A549 (cell line): ENCODE results near the gene ACTA2. TPM values are rescaled to one million over a fixed set of nuclear protein-coding genes. Genes with fewer than 3 reads are reported as not detected.

ENCODE experiments used
- ATAC-seq, 2 experiments: fragments of 200-7000 bp in 1 of 2; fragments of >200 bp in 1 of 2; cut with Nextera tagmentation in 1 of 2; cut with Tn5 transposase in 1 of 2; 3 replicates each; pipeline versions ENCODE4 v1.8.0 to v1.9.1; 2018 to 2020; ENCODE audit warnings: mild to moderate bottlenecking in 1 of 2, moderate library complexity in 1 of 2
- CTCF ChIA-PET: fragments of 300-600 bp; sonication (Branson Sonifier 250); formaldehyde crosslinking; extraction: SDS; loops from one replicate; lab custom pipeline; 2021; ENCODE audit warnings: antibody characterized with exemption, inconsistent platforms; lab: Yijun Ruan, JAX
- POLR2A ChIA-PET: fragments of 350-600 bp; formaldehyde crosslinking; extraction: SDS; loops from one replicate; lab custom pipeline; 2021; ENCODE audit warnings: antibody characterized with exemption, inconsistent platforms; lab: Yijun Ruan, JAX
- DNase-seq, 2 experiments: peaks; one replicate each; pipeline versions ENCODE4 v3.0.0 to v3.0.0-alpha.2; 2011 to 2016; ENCODE audit warnings: low read depth in 1 of 2, low spot score in 1 of 2
- FAIRE-seq: peaks from 2 replicates; lab custom pipeline; 2011; peaks lifted over from hg19 to GRCh38; lab: Jason Lieb, UNC
- H3K27ac ChIP-seq, 2 experiments: fragments of >200 bp; sonication (Bioruptor Twin); formaldehyde crosslinking; 3 replicates each; pipeline ENCODE4 v1.5.1; 2016 to 2017
- H3K4me1 ChIP-seq: fragments of >200 bp; sonication (Bioruptor Twin); formaldehyde crosslinking; 3 replicates; pipeline ENCODE4 v1.6.1; 2016
- H3K4me2 ChIP-seq: fragments of >200 bp; sonication (Bioruptor Twin); formaldehyde crosslinking; 3 replicates; pipeline ENCODE4 v1.6.1; 2016
- H3K4me3 ChIP-seq: fragments of >200 bp; sonication (Bioruptor Twin); formaldehyde crosslinking; 3 replicates; pipeline ENCODE4 v1.5.1; 2016
- H3K9me3 ChIP-seq: fragments of >200 bp; sonication (Bioruptor Twin); formaldehyde crosslinking; 3 replicates; pipeline ENCODE4 v1.6.1; 2016
- CHD2 ChIP-seq: fragments of 150-350 bp; IDR thresholded peaks from 2 replicates; pipeline ENCODE4 v1.6.1; 2014; ENCODE audit warnings: low read length; ENCODE audit not compliant: partially characterized antibody
- CHD4 ChIP-seq: fragments of 200-600 bp; sonication (generic); IDR thresholded peaks from 2 replicates; pipeline ENCODE4 v1.6.1; 2016; ENCODE audit warnings: antibody characterized with exemption, mild to moderate bottlenecking, borderline replicate concordance
- EHMT2 ChIP-seq: fragments of 200-600 bp; sonication (generic); IDR thresholded peaks from 2 replicates; pipeline ENCODE4 v1.6.1; 2016; ENCODE audit warnings: antibody characterized with exemption, low read depth, mild to moderate bottlenecking, moderate library complexity
- EP300 ChIP-seq, 2 experiments: fragments of >200 bp; sonication (Bioruptor Twin); formaldehyde crosslinking; IDR thresholded peaks; 2 replicates in 1 of 2; 3 replicates in 1 of 2; pipeline ENCODE4 v1.6.1; 2016 to 2017
- FOSL2 ChIP-seq, 2 experiments: fragments of 450-650 bp in 1 of 2; fragments of >200 bp in 1 of 2; sonication (Bioruptor Twin) in 1 of 2; formaldehyde crosslinking; IDR thresholded peaks; 2 replicates each; pipeline versions ENCODE4 v1.5.0 to v1.6.1; 2016 to 2020; ENCODE audit warnings: mild to moderate bottlenecking in 1 of 2, moderate library complexity in 1 of 2
- FOXS1 ChIP-seq: fragments of 250-450 bp; sonication (Bioruptor Pico); IDR thresholded peaks from 2 replicates; pipeline ENCODE4 v1.5.0; 2020; ENCODE audit warnings: mild to moderate bottlenecking, moderate library complexity
- GATA3 ChIP-seq: IDR thresholded peaks from 2 replicates; pipeline ENCODE4 v1.6.1; 2012; ENCODE audit warnings: borderline replicate concordance
- HDAC2 ChIP-seq: fragments of 200-600 bp; sonication (generic); IDR thresholded peaks from 2 replicates; pipeline ENCODE4 v1.6.1; 2016
- HES2 ChIP-seq: fragments of >200 bp; sonication (Bioruptor Twin); formaldehyde crosslinking; IDR thresholded peaks from 2 replicates; pipeline ENCODE4 v1.6.1; 2016
- HOXB5 ChIP-seq: fragments of 250-450 bp; sonication (Bioruptor Pico); IDR thresholded peaks from 2 replicates; pipeline ENCODE4 v1.5.0; 2020; ENCODE audit warnings: mild to moderate bottlenecking, moderate library complexity
- JUN ChIP-seq, 2 experiments: fragments of >200 bp; sonication (Bioruptor Twin); formaldehyde crosslinking; IDR thresholded peaks; 2 replicates in 1 of 2; 3 replicates in 1 of 2; pipeline ENCODE4 v1.6.1; 2016 to 2017
- KDM1A ChIP-seq: fragments of 200-600 bp; sonication (generic); IDR thresholded peaks from 2 replicates; pipeline ENCODE4 v1.6.1; 2016; ENCODE audit warnings: low read depth, mild to moderate bottlenecking
- MAFK ChIP-seq: fragments of 450-650 bp; IDR thresholded peaks from 2 replicates; pipeline ENCODE4 v1.6.1; 2014; ENCODE audit not compliant: partially characterized antibody
- MAX ChIP-seq: IDR thresholded peaks from 2 replicates; pipeline ENCODE4 v1.6.1; 2012
- MYC ChIP-seq: IDR thresholded peaks from 2 replicates; pipeline ENCODE4 v1.6.1; 2012; ENCODE audit warnings: mild to moderate bottlenecking, inconsistent platforms, low read length, improper control_type of control experiment, borderline replicate concordance
- NFE2L2 ChIP-seq: fragments of 150-350 bp; conservative IDR thresholded peaks from 2 replicates; pipeline ENCODE4 v1.6.1; 2014; ENCODE audit warnings: low read length
- NPAS2 ChIP-seq: fragments of 250-450 bp; sonication (Bioruptor Pico); IDR thresholded peaks from 2 replicates; pipeline ENCODE4 v1.8.0; 2022; ENCODE audit warnings: mild to moderate bottlenecking, moderate library complexity, borderline replicate concordance
- PBX3 ChIP-seq: IDR thresholded peaks from 2 replicates; pipeline ENCODE4 v1.6.1; 2012
- POLR2A ChIP-seq: IDR thresholded peaks from 2 replicates; pipeline ENCODE4 v1.6.1; 2012; ENCODE audit warnings: mild to moderate bottlenecking, low read length
- RAD21 ChIP-seq, 2 experiments: fragments of >200 bp in 1 of 2; sonication (Bioruptor Twin) in 1 of 2; formaldehyde crosslinking in 1 of 2; IDR thresholded peaks in 1 of 2; conservative IDR thresholded peaks in 1 of 2; 2 replicates in 1 of 2; 3 replicates in 1 of 2; pipeline ENCODE4 v1.6.1; 2012 to 2018; ENCODE audit warnings: inconsistent platforms in 1 of 2
- RARB ChIP-seq: fragments of 250-450 bp; sonication (Bioruptor Pico); IDR thresholded peaks from 2 replicates; pipeline ENCODE4 v1.8.0; 2021; ENCODE audit warnings: mild to moderate bottlenecking, moderate library complexity
- REST ChIP-seq: fragments of 200-600 bp; sonication (generic); IDR thresholded peaks from 2 replicates; pipeline ENCODE4 v1.6.1; 2016; ENCODE audit warnings: antibody characterized with exemption, mild to moderate bottlenecking, moderate library complexity
- SREBF2 ChIP-seq: fragments of 450-650 bp; IDR thresholded peaks from 2 replicates; pipeline ENCODE4 v1.6.1; 2014; ENCODE audit warnings: mild to moderate bottlenecking, moderate library complexity
- USF2 ChIP-seq: fragments of 450-650 bp; IDR thresholded peaks from 2 replicates; pipeline ENCODE4 v1.6.1; 2014; ENCODE audit warnings: antibody characterized with exemption
- ZFP36 ChIP-seq: fragments of 450-650 bp; IDR thresholded peaks from 2 replicates; pipeline ENCODE4 v1.6.1; 2014; ENCODE audit warnings: borderline replicate concordance; ENCODE audit not compliant: partially characterized antibody
- WGBS: methylation state at CpG from one replicate; pipeline ENCODE4 v1.1.6; 2017; ENCODE audit errors: missing lambda C conversion rate; 5-methylcytosine and 5-hydroxymethylcytosine counted together
- polyA plus RNA-seq, 4 experiments: library from polyadenylated mRNA; depleted of rRNA in 3 of 4; stranded (reverse); fragments of >200 nt; fragmentation: RNase III in 1 of 4; extraction: RNeasy Plus Mini Kit Qiagen cat#74134 plus additional on column Dnase treatment in 1 of 4; gene quantifications; 2 replicates in 3 of 4; 3 replicates in 1 of 4; pipeline ENCODE4 v1.2.3, GENCODE V29; 2011 to 2017

ACTA2 gene
- polyA plus RNA-seq, 2 of the 4 experiments (the other 2 are of a cell fraction), result 15.0 to 25.9 TPM

- H3K27ac ChIP-seq, result no peak overlapping the region
- H3K4me2 ChIP-seq, result no peak overlapping the region
- CTCF ChIA-PET, result interaction anchor here (0.8 to 1.0 kb wide), 3 partner anchors 28 to 199 kb away, joined by 3 to 5 read pairs (median 4); no protein-coding TSS in a partner anchor
- DNase-seq, result no peak
- POLR2A ChIA-PET, result no interaction called here
- no peaks in the 10 kb centered on the region for H3K9me3 ChIP-seq
- FAIRE-seq, result no peak
- TF ChIP-seq NPAS2 (CRISPR knock-in tag), result no peak
- TF ChIP-seq PBX3, result no peak
- TF ChIP-seq FOXS1, result no peak
- no peak for TF ChIP-seq RARB (CRISPR knock-in tag)
- TF ChIP-seq JUN (IDR thresholded peaks at IDR 0.05), result no peak
- TF ChIP-seq GATA3, result no peak
- TF ChIP-seq EHMT2, result no peak
- no peak for TF ChIP-seq HDAC2
- no peak for TF ChIP-seq USF2
- TF ChIP-seq REST, result no peak
- TF ChIP-seq MAX, result no peak
- TF ChIP-seq, all 56 proteins: peak for 0
- no peak for ATAC-seq
- Histone ChIP-seq H3K4me3 (no peak overlapping the region), H3K4me1 (no peaks in the 10 kb centered on the region; the same call in 2 of the 3 replicates)
- 82% methylated on average over 4 of the region's 4 CpGs for WGBS
Observed at GRCh38 chr10:89001729-89002072, 49.1 kb upstream of the ACTA2 start.

GRCh38 chr10:89001024-89001728 is 48.6 kb upstream of the ACTA2 start:
- FAIRE-seq, result no peak
- CTCF ChIA-PET, result interaction anchor here (0.8 to 1.0 kb wide), 3 partner anchors 29 to 200 kb away, joined by 3 to 5 read pairs (median 4); no protein-coding TSS in a partner anchor
- H3K4me3 ChIP-seq, result no peak overlapping the region
- no peak overlapping the region for H3K27ac ChIP-seq
- no peaks in the 10 kb centered on the region; the same call in 2 of the 3 replicates for H3K4me1 ChIP-seq
- TF ChIP-seq JUN (IDR thresholded peaks at IDR 0.05) (no peak), ZFP36 (no peak), POLR2A (no peak), FOSL2 (IDR thresholded peaks at IDR 0.05) (no peak), FOSL2 (CRISPR knock-in tag; IDR thresholded peaks at IDR 0.05) (no peak), NFE2L2 (no peak), EP300 (IDR thresholded peaks at IDR 0.05) (no peak)
- POLR2A ChIA-PET, result no interaction called here
- H3K9me3 ChIP-seq, result no peaks in the 10 kb centered on the region
- no peak for ATAC-seq
- DNase-seq, result no peak
- H3K4me2 ChIP-seq, result no peak overlapping the region
- 77% methylated on average over 5 of the region's 5 CpGs for WGBS

- ATAC-seq (no peak), DNase-seq (peak in 1 of 2 experiments; percentile 20), FAIRE-seq (no peak)
- TF ChIP-seq FOSL2 (IDR thresholded peaks at IDR 0.05) (no peak), FOSL2 (CRISPR knock-in tag; IDR thresholded peaks at IDR 0.05) (no peak), HOXB5 (CRISPR knock-in tag) (no peak), SREBF2 (no peak), RARB (CRISPR knock-in tag) (no peak), MAFK (no peak), NPAS2 (CRISPR knock-in tag) (no peak), GATA3 (no peak), RAD21 (conservative IDR thresholded peaks at IDR 0.05 in 1 of 2, IDR thresholded peaks at IDR 0.05 in 1 of 2) (no peak), HES2 (no peak), CHD4 (no peak), KDM1A (no peak), CHD2 (no peak), MAX (no peak), MYC (no peak)
- WGBS, result 100% methylated on average over 1 of the region's 1 CpG
- POLR2A ChIA-PET, result no interaction called here
- H3K4me3 ChIP-seq, result no peak overlapping the region
- no peaks in the 10 kb centered on the region for H3K9me3 ChIP-seq
- H3K27ac ChIP-seq, result no peak overlapping the region
- H3K4me2 ChIP-seq, result no peak overlapping the region
- CTCF ChIA-PET, result interaction anchor here (1.6 kb wide), 1 partner anchor 12 kb away, joined by 7 read pairs; no protein-coding TSS in a partner anchor
- H3K4me1 ChIP-seq, result no peaks in the 10 kb centered on the region; the same call in 2 of the 3 replicates
Observed at GRCh38 chr10:88999625-89000024, 47.1 kb upstream of the ACTA2 start.
